Activated T-helper 17 cell treated with anti-CD3 and anti-CD28 coated beads, Interleukin-2, amount 50 U/mL, for 72 hours (primary cell): ENCODE measurements around the gene CPZ. TPM values are rescaled to one million over a fixed set of nuclear protein-coding genes. Genes with fewer than 3 reads are reported as not detected.

Experiments
- ATAC-seq: fragments of 150-1000 bp; cut with Tn5 transposase; replicated peaks from 2 replicates; pipeline ENCODE4 v1.10.0; 2021; ENCODE audit warnings: mild to moderate bottlenecking, moderate library complexity
- H3K27ac Mint-ChIP-seq: one replicate; pipeline ENCODE4 v1.8.0; 2022; ENCODE audit warnings: mixed read lengths
- H3K27me3 Mint-ChIP-seq: one replicate; pipeline ENCODE4 v1.8.0; 2022; ENCODE audit warnings: mixed read lengths
- H3K36me3 Mint-ChIP-seq: one replicate; pipeline ENCODE4 v1.8.0; 2022; ENCODE audit warnings: low read depth, mild to moderate bottlenecking, mixed read lengths
- H3K4me1 Mint-ChIP-seq: one replicate; pipeline ENCODE4 v1.8.0; 2022; ENCODE audit warnings: mixed read lengths
- H3K4me3 Mint-ChIP-seq: one replicate; pipeline ENCODE4 v1.8.0; 2022; ENCODE audit warnings: mild to moderate bottlenecking, mixed read lengths
- H3K9me3 Mint-ChIP-seq: one replicate; pipeline ENCODE4 v1.8.0; 2022; ENCODE audit warnings: mixed read lengths
- total RNA-seq, 2 donors: library from RNA; stranded (reverse); gene quantifications; one replicate each; pipeline ENCODE4 v1.2.3, GENCODE V29; 2022

The CPZ gene
- total RNA-seq, 2 donors from 2014 or later: not detected

DNA sequence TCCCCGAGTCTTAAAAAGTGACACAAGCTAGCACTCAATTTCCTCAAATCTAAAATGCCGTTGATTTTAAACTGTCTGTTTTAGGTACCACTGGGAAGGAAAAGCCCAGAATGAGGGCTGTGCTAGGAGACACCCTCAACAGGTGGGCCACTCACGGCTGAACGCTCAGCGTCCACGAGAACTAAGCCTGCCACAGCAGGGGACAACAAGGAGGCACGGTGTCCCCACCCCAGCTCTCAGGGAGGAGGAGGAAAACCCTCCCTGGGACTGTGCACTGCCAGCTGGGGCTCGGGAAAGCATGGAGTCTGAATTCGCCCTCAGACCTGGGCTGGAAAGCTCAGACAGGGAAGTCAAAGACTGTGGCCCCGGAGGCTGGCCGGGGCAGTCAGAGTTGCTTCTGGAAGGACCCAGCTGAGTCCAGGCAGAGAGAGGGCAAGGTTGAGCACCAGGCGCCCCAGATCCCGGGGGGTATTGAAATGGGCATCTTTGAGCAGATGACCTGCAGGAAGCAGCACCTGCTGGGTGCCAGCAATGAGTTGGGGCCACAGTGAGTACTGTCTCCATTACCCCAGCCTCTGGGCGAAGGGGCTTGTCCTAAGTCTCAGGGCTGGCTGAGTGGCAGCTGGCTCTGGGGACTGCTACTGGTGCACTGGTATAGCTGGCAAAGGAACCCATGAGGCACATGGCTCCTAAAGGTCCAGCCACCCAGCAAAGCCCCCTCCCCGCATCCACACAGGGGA is 769 bp upstream of the CPZ start:
- Mint-ChIP-seq H3K4me1 (no peaks in the 10 kb centered on the region), H3K4me3 (no peak overlapping the region), H3K36me3 (no peaks in the 10 kb centered on the region), H3K27me3 (peaks cover 20% of the 10 kb centered on the region), H3K27ac (no peak overlapping the region), H3K9me3 (no peaks in the 10 kb centered on the region)
- no peak for ATAC-seq

- H3K27ac Mint-ChIP-seq: no peak overlapping the region
- H3K4me3 Mint-ChIP-seq: no peak overlapping the region
- H3K27me3 Mint-ChIP-seq: peaks cover 17% of the 10 kb centered on the region
- no peaks in the 10 kb centered on the region for H3K4me1 Mint-ChIP-seq
- no peaks in the 10 kb centered on the region for H3K36me3 Mint-ChIP-seq
- no peaks in the 10 kb centered on the region for H3K9me3 Mint-ChIP-seq
- no peak for ATAC-seq
These were observed 915 bp downstream of the CPZ start for GRCh38 chr4:8593264-8594096.

DNA sequence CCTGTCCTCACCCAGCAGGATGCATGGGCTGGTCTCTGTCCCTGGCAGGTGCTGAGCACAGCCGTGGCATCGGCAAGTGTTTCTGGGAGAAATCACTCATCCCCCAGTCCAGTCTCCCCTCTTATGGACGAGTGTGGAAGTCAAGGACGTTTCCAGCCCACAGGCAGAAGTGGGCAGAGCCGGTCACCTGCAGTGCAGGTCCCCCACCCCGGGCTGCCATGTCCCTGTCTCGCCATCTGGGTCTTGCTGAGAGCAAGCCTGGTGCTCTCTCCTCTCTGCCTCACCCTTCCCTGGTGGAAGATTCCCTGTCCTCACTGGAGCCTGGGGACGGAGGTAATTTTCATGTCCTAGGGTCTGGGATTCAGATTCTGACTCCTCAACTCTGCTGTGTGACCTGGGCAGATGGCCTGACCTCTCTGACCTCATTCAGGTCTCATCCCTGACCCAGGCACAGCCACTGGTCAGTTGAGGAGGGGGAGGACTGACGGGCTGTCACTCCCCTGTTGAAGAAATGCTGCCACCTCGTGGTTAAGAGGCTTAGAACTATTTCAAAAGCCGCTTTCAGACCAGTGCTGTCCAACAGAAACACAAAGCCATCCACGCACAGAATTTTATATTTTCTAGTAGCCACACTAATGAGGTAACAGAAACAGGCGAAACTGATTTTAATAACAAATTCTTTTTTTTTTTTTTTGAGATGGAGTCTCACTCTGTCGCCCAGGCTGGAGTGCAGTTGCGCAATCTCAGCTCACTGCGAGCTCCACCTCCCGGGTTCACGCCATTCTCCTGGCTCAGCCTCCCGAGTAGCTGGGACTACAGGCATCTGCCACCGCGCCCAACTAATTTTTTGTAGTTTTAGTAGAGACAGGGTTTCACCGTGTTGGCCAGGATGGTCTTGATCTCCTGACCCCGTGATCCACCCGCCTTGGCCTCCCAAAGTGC is 1.8 kb downstream of the CPZ start:
- Mint-ChIP-seq H3K27me3 (peaks cover 17% of the 10 kb centered on the region), H3K9me3 (no peaks in the 10 kb centered on the region), H3K4me1 (no peaks in the 10 kb centered on the region), H3K4me3 (no peak overlapping the region), H3K36me3 (no peaks in the 10 kb centered on the region), H3K27ac (no peak overlapping the region)
- no peak for ATAC-seq

DNA sequence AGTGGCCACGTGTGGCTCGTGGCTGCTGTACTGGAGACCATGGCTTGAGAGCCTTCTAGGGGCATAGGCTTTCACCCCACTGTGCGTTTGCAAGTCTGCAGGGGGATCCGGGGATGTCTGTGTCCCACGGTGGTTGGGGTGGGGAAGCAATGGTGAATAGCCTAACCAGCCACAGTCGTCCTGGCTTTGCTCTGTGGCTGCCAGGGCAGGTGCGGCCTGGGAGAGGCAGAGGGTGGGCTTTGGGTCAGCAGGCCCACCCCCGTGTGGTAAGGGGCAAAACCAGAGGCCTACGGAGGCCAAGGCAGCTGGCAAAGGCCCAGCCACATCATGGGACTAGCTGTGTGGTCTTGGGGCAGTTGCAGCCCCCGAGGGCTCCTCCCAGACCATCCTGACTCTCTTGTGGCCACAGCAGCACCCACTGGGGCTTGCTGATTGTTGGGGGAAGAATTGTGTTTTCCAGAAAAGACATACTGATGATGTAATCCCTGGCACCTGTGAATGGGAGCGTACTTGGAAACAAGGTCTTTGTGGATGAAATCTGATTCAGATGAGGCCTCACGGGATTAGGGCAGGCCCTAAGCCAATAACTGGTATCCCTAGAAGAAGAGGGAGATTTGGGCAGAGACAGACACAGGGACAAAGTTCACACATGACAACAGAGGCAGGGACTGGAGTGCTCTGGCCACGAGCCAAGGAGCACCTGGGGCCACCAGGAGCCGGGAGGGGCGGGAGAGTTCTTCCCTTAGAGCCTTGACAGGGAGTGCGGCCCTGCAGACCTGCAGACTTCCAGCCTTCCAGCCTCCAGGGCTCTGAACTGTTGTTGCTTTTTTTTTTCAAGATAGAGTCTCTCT is 2.9 kb downstream of the CPZ start:
- H3K27me3 Mint-ChIP-seq: peaks cover 12% of the 10 kb centered on the region
- no peaks in the 10 kb centered on the region for H3K36me3 Mint-ChIP-seq
- no peaks in the 10 kb centered on the region for H3K9me3 Mint-ChIP-seq
- no peak overlapping the region for H3K27ac Mint-ChIP-seq
- no peak overlapping the region for H3K4me3 Mint-ChIP-seq
- ATAC-seq: no peak
- no peaks in the 10 kb centered on the region for H3K4me1 Mint-ChIP-seq

- no peak for ATAC-seq
- no peaks in the 10 kb centered on the region for H3K4me1 Mint-ChIP-seq
These were observed 4.3 kb downstream of the CPZ start for GRCh38 chr4:8596891-8597290.

DNA sequence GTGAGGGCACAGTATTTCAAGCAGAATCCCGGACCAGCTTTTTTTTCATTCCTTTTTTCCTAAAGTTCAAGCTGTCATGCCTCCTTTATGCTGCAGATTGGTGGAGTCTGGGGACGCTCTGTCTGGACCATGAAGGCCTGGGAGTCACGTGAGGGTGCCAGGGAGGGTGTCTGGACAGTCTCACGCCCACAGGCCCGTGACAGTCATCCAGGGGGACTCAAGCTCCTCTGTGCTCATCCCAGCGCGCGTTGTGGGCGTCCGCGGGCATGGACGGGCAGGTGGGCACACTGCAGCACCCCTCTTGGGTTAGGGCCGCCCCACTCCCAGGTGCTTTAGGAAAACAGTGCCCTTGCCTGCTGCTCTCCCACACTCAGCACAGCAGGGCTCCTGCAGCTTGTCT is 4.8 kb downstream of the CPZ start:
- Mint-ChIP-seq H3K4me1 (no peaks in the 10 kb centered on the region), H3K36me3 (no peaks in the 10 kb centered on the region), H3K9me3 (no peaks in the 10 kb centered on the region), H3K27me3 (peaks cover 10% of the 10 kb centered on the region), H3K27ac (no peak overlapping the region), H3K4me3 (no peak overlapping the region)
- no peak for ATAC-seq

More at GRCh38 chr4:8596891-8597290, 4.3 kb downstream of the CPZ start:
- Mint-ChIP-seq H3K36me3 (no peaks in the 10 kb centered on the region), H3K27me3 (peaks cover 10% of the 10 kb centered on the region), H3K9me3 (no peaks in the 10 kb centered on the region), H3K27ac (no peak overlapping the region), H3K4me3 (no peak overlapping the region)

GRCh38 chr4:8597791-8598190 is 5.2 kb downstream of the CPZ start:
- H3K27me3 Mint-ChIP-seq: peaks cover 10% of the 10 kb centered on the region
- H3K4me1 Mint-ChIP-seq: no peaks in the 10 kb centered on the region
- H3K36me3 Mint-ChIP-seq: no peaks in the 10 kb centered on the region
- no peaks in the 10 kb centered on the region for H3K9me3 Mint-ChIP-seq
- ATAC-seq: no peak
- H3K4me3 Mint-ChIP-seq: no peak overlapping the region
- no peak overlapping the region for H3K27ac Mint-ChIP-seq

- H3K4me1 Mint-ChIP-seq: no peaks in the 10 kb centered on the region
- H3K36me3 Mint-ChIP-seq: no peaks in the 10 kb centered on the region
- peaks cover 10% of the 10 kb centered on the region for H3K27me3 Mint-ChIP-seq
- H3K9me3 Mint-ChIP-seq: no peaks in the 10 kb centered on the region
- no peak overlapping the region for H3K27ac Mint-ChIP-seq
- H3K4me3 Mint-ChIP-seq: no peak overlapping the region
- no peak for ATAC-seq
These were observed 6.0 kb downstream of the CPZ start for GRCh38 chr4:8598391-8599090.

DNA sequence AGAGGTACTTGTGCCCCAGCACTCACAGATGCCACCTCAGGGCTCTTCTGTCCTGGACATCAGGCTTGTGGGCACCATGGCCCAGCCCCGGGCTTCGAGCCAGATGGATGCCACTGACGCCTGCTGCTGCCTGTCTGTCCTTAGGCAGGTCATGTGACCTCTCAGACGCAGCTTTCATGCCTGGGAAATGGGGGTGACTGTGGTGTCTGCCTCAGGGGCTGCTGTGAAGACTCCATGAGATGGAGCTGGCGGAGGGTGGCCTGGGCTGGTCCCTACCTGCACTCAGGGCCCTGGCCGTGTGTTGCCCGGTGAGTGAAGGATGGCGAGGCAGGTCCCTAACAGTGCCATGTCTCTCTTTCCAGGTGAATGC is 6.5 kb downstream of the CPZ start:
- H3K36me3 Mint-ChIP-seq: no peaks in the 10 kb centered on the region
- ATAC-seq: no peak
- no peaks in the 10 kb centered on the region for H3K4me1 Mint-ChIP-seq
- no peaks in the 10 kb centered on the region for H3K9me3 Mint-ChIP-seq
- H3K27me3 Mint-ChIP-seq: peaks cover 5% of the 10 kb centered on the region
- no peak overlapping the region for H3K27ac Mint-ChIP-seq
- H3K4me3 Mint-ChIP-seq: no peak overlapping the region

- no peak for ATAC-seq
- Mint-ChIP-seq H3K27me3 (no peaks in the 10 kb centered on the region), H3K4me1 (no peaks in the 10 kb centered on the region), H3K4me3 (no peak overlapping the region), H3K9me3 (no peaks in the 10 kb centered on the region), H3K36me3 (no peaks in the 10 kb centered on the region), H3K27ac (no peak overlapping the region)
These were observed 7.1 kb downstream of the CPZ start for GRCh38 chr4:8599657-8600056.

- no peaks in the 10 kb centered on the region for H3K9me3 Mint-ChIP-seq
- no peak overlapping the region for H3K27ac Mint-ChIP-seq
- no peaks in the 10 kb centered on the region for H3K4me1 Mint-ChIP-seq
- no peaks in the 10 kb centered on the region for H3K27me3 Mint-ChIP-seq
- no peak overlapping the region for H3K4me3 Mint-ChIP-seq
- ATAC-seq: no peak
- no peaks in the 10 kb centered on the region for H3K36me3 Mint-ChIP-seq
These were observed 7.7 kb downstream of the CPZ start for GRCh38 chr4:8600266-8600665.

GRCh38 chr4:8600686-8601085 is 8.1 kb downstream of the CPZ start:
- H3K4me3 Mint-ChIP-seq: no peak overlapping the region
- H3K27ac Mint-ChIP-seq: no peak overlapping the region
- no peaks in the 10 kb centered on the region for H3K9me3 Mint-ChIP-seq
- no peak for ATAC-seq
- H3K27me3 Mint-ChIP-seq: no peaks in the 10 kb centered on the region
- H3K36me3 Mint-ChIP-seq: no peaks in the 10 kb centered on the region
- H3K4me1 Mint-ChIP-seq: no peaks in the 10 kb centered on the region

- no peak for ATAC-seq
These were observed 8.5 kb downstream of the CPZ start for GRCh38 chr4:8601086-8601485.

More at GRCh38 chr4:8601086-8601485, 8.5 kb downstream of the CPZ start:
- no peaks in the 10 kb centered on the region for H3K36me3 Mint-ChIP-seq
- H3K27ac Mint-ChIP-seq: no peak overlapping the region
- H3K27me3 Mint-ChIP-seq: no peaks in the 10 kb centered on the region
- H3K9me3 Mint-ChIP-seq: no peaks in the 10 kb centered on the region
- no peak overlapping the region for H3K4me3 Mint-ChIP-seq
- no peaks in the 10 kb centered on the region for H3K4me1 Mint-ChIP-seq
